Spleen (tissue), 7 donors: Measurements from ENCODE around the gene ANKRD44.

Source experiments
- POLR2AphosphoS5 ChIP-seq, 3 donors: sonication (generic); formaldehyde crosslinking; IDR thresholded peaks; one replicate each; pipeline ENCODE4 v1.5.1; 2017; ENCODE audit warnings: antibody characterized with exemption in 3 of 3
- TF ChIP-seq, protein P1 (sequence below), 11 experiments: fragments of 200-600 bp in 7 of 11; fragments of 450-650 bp in 4 of 11; sonication (generic) in 4 of 11; IDR thresholded peaks in 8 of 11; conservative IDR thresholded peaks in 3 of 11; 1 replicate in 7 of 11; 2 replicates in 4 of 11; pipeline versions ENCODE4 v1.4.0 to v1.8.0; 2016 to 2021; ENCODE audit warnings: antibody characterized with exemption in 11 of 11, inconsistent platforms in 4 of 11, mild to moderate bottlenecking in 1 of 11
- donor health status: DM: no; HTN: no; CAD: no; lungs with moderate emphysema.
- donor health status: DM: no; HTN: no; CAD: no.
- donor health status: DM: no; HTN: no; CAD: no.

DNA sequence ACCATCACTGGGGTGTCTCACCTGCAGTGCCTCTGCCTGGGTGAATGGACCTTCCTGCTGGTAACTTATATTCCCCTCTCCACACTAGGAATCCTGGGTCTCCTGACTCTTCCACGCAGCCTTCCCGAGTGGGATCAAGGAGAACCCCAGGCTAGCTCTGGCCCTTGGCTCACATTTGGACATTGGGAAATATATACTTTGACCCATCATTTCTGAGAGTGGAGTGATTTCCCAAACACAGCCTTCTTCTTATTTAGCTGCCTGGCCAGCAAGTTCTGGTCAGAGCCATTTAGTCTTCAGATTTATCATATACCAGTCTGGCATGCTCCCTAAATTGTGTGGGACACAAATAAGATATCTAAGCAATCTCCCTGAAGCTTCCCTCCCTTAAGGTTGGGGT is 237.3 kb downstream of the ANKRD44 start:
- TF ChIP-seq, protein P1, sequence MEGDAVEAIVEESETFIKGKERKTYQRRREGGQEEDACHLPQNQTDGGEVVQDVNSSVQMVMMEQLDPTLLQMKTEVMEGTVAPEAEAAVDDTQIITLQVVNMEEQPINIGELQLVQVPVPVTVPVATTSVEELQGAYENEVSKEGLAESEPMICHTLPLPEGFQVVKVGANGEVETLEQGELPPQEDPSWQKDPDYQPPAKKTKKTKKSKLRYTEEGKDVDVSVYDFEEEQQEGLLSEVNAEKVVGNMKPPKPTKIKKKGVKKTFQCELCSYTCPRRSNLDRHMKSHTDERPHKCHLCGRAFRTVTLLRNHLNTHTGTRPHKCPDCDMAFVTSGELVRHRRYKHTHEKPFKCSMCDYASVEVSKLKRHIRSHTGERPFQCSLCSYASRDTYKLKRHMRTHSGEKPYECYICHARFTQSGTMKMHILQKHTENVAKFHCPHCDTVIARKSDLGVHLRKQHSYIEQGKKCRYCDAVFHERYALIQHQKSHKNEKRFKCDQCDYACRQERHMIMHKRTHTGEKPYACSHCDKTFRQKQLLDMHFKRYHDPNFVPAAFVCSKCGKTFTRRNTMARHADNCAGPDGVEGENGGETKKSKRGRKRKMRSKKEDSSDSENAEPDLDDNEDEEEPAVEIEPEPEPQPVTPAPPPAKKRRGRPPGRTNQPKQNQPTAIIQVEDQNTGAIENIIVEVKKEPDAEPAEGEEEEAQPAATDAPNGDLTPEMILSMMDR (IDR thresholded peaks at IDR 0.05 in 8 of 11, conservative IDR thresholded peaks at IDR 0.05 in 3 of 11) = no peak
- peak in 1 of 3 donors; percentile 6 for TF ChIP-seq POLR2AphosphoS5 (IDR thresholded peaks at IDR 0.05)
